K562 (cell line): ENCODE results near the gene MCEMP1. TPM values are rescaled to one million over a fixed set of nuclear protein-coding genes. Genes with fewer than 3 reads are reported as not detected.

ENCODE experiments used
- BCOR ChIP-seq: fragments of 450-650 bp; IDR thresholded peaks from 2 replicates; pipeline ENCODE4 v1.6.1; 2016
- CC2D1A ChIP-seq: fragments of 450-650 bp; IDR thresholded peaks from 2 replicates; pipeline ENCODE4 v1.6.1; 2017; ENCODE audit warnings: mild to moderate bottlenecking
- ELF2 ChIP-seq: fragments of 250-450 bp; sonication (Bioruptor Pico); IDR thresholded peaks from 2 replicates; pipeline ENCODE4 v1.5.0; 2021; ENCODE audit warnings: mild to moderate bottlenecking
- FOXO4 ChIP-seq: fragments of 450-650 bp; formaldehyde crosslinking; IDR thresholded peaks from 2 replicates; pipeline ENCODE4 v1.4.0; 2020; ENCODE audit warnings: mild to moderate bottlenecking, moderate library complexity
- GTF2E2 ChIP-seq: fragments of 200-800 bp; sonication (Bioruptor generic); IDR thresholded peaks from 2 replicates; pipeline ENCODE4 v1.6.1; 2016; ENCODE audit warnings: missing genetic modification characterization, missing compliant biosample characterization
- IRF1 ChIP-seq: sonication (generic); formaldehyde crosslinking; IDR thresholded peaks from 2 replicates; pipeline ENCODE4 v1.8.0; 2022; ENCODE audit warnings: missing genetic modification reagents, mild to moderate bottlenecking, borderline replicate concordance
- MAFK ChIP-seq: IDR thresholded peaks from 2 replicates; pipeline ENCODE4 v1.6.1; 2011; ENCODE audit warnings: low read length, improper control_type of control experiment
- POU5F1 ChIP-seq: fragments of 150-350 bp; IDR thresholded peaks from 2 replicates; pipeline ENCODE4 v1.6.1; 2014; ENCODE audit warnings: borderline replicate concordance, low read length, low read depth, mild to moderate bottlenecking; ENCODE audit not compliant: partially characterized antibody
- SAFB ChIP-seq: fragments of 200-400 bp; formaldehyde crosslinking; IDR thresholded peaks from 2 replicates; pipeline ENCODE4 v1.6.1; 2017; ENCODE audit warnings: low read depth, low read length, borderline replicate concordance
- SAP30 ChIP-seq: fragments of 200-600 bp; sonication (generic); IDR thresholded peaks from 2 replicates; pipeline ENCODE4 v1.6.1; 2012; ENCODE audit warnings: borderline replicate concordance, low read depth, mild to moderate bottlenecking, moderate library complexity, low read length, control low read depth, inconsistent platforms; ENCODE audit not compliant: insufficient read depth, poor library complexity, severe bottlenecking
- SIN3B ChIP-seq: fragments of 450-650 bp; IDR thresholded peaks from 2 replicates; pipeline ENCODE4 v1.6.1; 2017; ENCODE audit warnings: low read depth, mild to moderate bottlenecking, moderate library complexity
- TEAD2 ChIP-seq: fragments of 450-650 bp; IDR thresholded peaks from 2 replicates; pipeline ENCODE4 v1.6.1; 2016; ENCODE audit warnings: missing genetic modification characterization, control low read depth, missing compliant biosample characterization
- TEAD4 ChIP-seq, 2 experiments: sonication (generic) in 1 of 2; formaldehyde crosslinking in 1 of 2; IDR thresholded peaks; 2 replicates each; pipeline versions ENCODE4 v1.6.1 to v1.8.0; 2012 to 2022; ENCODE audit warnings: borderline replicate concordance in 1 of 2, inconsistent platforms in 1 of 2, low read length in 1 of 2, mild to moderate bottlenecking in 1 of 2, missing genetic modification reagents in 1 of 2
- YY1 ChIP-seq, 3 experiments: IDR thresholded peaks; 2 replicates each; pipeline ENCODE4 v1.6.1; 2011; ENCODE audit warnings: low read length in 2 of 3, mild to moderate bottlenecking in 2 of 3, moderate library complexity in 2 of 3, borderline replicate concordance in 1 of 3, control low read depth in 1 of 3, low read depth in 1 of 3; ENCODE audit not compliant: insufficient read depth in 3 of 3, insufficient replicate concordance in 2 of 3, control insufficient read depth in 1 of 3, insufficient read length in 1 of 3; ENCODE audit errors: extremely low read depth in 1 of 3
- ZFPM2 ChIP-seq: fragments of 250-450 bp; sonication (Bioruptor Pico); IDR thresholded peaks from 2 replicates; pipeline ENCODE4 v1.5.1; 2022; ENCODE audit warnings: mild to moderate bottlenecking
- ZKSCAN3 ChIP-seq: fragments of 250-450 bp; sonication (Bioruptor Pico); IDR thresholded peaks from 2 replicates; pipeline ENCODE4 v1.4.0; 2020
- ZNF431 ChIP-seq: sonication (generic); formaldehyde crosslinking; IDR thresholded peaks from 2 replicates; pipeline ENCODE4 v1.8.0; 2022; ENCODE audit warnings: mild to moderate bottlenecking, missing genetic modification reagents
- ZNF707 ChIP-seq: fragments of 250-450 bp; sonication (Bioruptor Pico); conservative IDR thresholded peaks from 2 replicates; pipeline ENCODE4 v1.8.0; 2022; ENCODE audit warnings: inconsistent platforms, mild to moderate bottlenecking, moderate library complexity
- polyA plus RNA-seq, 8 experiments: library from polyadenylated mRNA; depleted of rRNA in 4 of 8; stranded (reverse) in 5 of 8; unstranded in 3 of 8; fragments of >200 nt; fragmentation: Nextera tagmentation in 2 of 8; fragmentation: Illumina TruSeq in 1 of 8; extraction: Ambion mirVana in 2 of 8; extraction: Trizol in 1 of 8; gene quantifications; 2 replicates each; pipeline versions ENCODE4 v1.2.1 to v1.2.3, GENCODE V29; 2011 to 2014; ENCODE audit warnings: inconsistent platforms in 1 of 8, missing spikeins in 1 of 8
- total RNA-seq, 7 experiments: library from RNA; depleted of rRNA in 6 of 7; stranded (reverse); fragments of >200 nt in 6 of 7; fragmentation: Illumina TruSeq in 2 of 7; extraction: Trizol in 2 of 7; gene quantifications; 2 replicates each; pipeline versions ENCODE4 v1.2.1 to v1.2.3, GENCODE V29; 2011 to 2021; ENCODE audit warnings: low replicate concordance in 1 of 7

MCEMP1 gene
- total and polyA plus RNA-seq, 9 of the 15 experiments (the other 6 are each of a cell fraction or from before 2014, with no cell fraction given) = 0.11 to 1.8 (median 0.51) TPM

DNA sequence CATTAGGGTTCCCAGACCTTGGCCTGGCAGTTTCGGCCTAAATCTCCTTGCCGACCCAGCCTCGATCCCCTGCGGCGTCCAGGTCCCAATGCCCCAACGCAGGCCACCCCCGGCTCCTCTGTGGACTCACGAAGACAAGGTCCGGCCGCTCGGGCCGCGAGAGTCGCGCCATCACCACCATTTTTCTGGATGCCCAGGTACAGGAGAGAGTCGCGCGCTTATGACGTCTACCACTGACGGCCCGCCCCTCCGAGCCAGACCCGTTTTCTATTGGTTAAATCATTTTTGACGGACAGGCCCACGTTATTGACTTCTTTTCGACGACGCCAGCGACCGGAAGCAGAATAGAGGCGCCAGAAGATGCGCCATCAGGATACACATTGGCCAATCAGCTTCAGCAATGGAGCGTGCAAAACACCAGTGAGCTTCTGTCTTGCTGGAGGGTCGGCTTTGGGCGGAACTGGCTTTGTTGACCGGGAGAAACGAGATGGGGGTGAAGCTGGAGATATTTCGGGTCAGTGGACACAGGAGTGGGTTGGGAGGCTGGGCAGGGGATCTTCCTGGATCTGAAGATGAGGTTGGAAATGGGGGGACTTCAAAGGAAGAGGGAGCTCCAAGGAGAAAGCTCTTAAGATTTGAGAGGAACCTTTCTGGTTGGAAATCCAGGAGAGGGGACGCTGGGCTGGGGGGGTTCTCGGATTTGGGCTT is 47.4 kb upstream of the MCEMP1 start, which contains the start of the genes PET100 and XAB2 (continued):
- TF ChIP-seq IRF1 (CRISPR knock-in tag) = no peak
- no peak for TF ChIP-seq SAP30
- peak; percentile 28 for TF ChIP-seq POU5F1
- peak; percentile 99 for TF ChIP-seq ELF2 (CRISPR knock-in tag)
- 0 out of 2 replicates have a peak, but pooled peaks have one; percentile 6 for TF ChIP-seq TEAD4 (IDR thresholded peaks at IDR 0.05; ENCODE audit: low read length)
- no peak for TF ChIP-seq TEAD4 (CRISPR knock-in tag; IDR thresholded peaks at IDR 0.05; ENCODE audit: borderline replicate concordance)
- no peak for TF ChIP-seq ZFPM2
- no peak for TF ChIP-seq ZKSCAN3 (CRISPR knock-in tag)
- no peak for TF ChIP-seq SAFB
- TF ChIP-seq GTF2E2 = no peak
- no peak; the same call in 1 of the 2 replicates for TF ChIP-seq MAFK
- TF ChIP-seq BCOR = no peak
- peak; percentile 98 for TF ChIP-seq SIN3B
- TF ChIP-seq ZNF431 (CRISPR knock-in tag) = no peak
- no peak for TF ChIP-seq FOXO4 (CRISPR knock-in tag)
- TF ChIP-seq CC2D1A = no peak
- TF ChIP-seq TEAD2 (tag) = no peak
- peak; percentile 28 to 92 (median 88) for TF ChIP-seq YY1 (IDR thresholded peaks at IDR 0.05; ENCODE audit: borderline replicate concordance in 1 of 3, control insufficient read depth in 1 of 3, extremely low read depth in 1 of 3, insufficient read depth in 3 of 3, insufficient read length in 1 of 3, insufficient replicate concordance in 2 of 3, low read depth in 1 of 3, low read length in 2 of 3)
- no peak for TF ChIP-seq ZNF707 (CRISPR knock-in tag)
